ENCODE results near the gene BMPR1A.

DNA sequence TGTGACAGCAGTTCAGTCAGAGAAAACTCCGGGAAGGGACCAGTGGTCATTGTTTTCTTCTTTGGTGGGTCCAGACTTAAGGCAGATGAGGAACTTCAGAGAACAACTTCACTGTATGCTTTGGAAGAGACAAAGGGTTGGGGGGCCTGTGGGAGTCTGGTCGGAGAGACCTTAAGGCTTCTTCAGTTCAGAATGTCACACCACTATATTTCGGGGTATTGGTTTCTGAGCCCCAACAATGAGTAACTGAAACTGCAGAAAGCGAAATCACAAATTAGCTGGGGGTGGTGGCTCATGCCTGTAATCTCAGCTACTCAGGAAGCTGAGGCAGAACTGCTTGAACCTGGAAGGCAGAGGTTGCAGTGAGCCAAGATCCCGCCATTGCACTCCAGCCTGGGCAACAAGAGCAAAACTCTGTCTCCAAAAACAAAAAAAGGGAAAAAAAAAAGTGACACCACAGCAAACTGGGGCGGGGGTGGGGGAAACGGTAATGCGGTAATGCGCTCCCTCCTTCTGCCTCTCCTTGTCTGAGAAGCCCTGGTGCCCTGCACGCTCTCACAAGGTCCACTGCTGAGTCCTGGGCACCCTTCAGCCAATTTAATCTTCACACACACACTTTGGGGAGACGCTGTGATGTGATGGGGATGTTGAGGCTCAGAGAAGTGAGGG is 209.7 kb downstream of the BMPR1A start:
- TF ChIP-seq, protein P1, sequence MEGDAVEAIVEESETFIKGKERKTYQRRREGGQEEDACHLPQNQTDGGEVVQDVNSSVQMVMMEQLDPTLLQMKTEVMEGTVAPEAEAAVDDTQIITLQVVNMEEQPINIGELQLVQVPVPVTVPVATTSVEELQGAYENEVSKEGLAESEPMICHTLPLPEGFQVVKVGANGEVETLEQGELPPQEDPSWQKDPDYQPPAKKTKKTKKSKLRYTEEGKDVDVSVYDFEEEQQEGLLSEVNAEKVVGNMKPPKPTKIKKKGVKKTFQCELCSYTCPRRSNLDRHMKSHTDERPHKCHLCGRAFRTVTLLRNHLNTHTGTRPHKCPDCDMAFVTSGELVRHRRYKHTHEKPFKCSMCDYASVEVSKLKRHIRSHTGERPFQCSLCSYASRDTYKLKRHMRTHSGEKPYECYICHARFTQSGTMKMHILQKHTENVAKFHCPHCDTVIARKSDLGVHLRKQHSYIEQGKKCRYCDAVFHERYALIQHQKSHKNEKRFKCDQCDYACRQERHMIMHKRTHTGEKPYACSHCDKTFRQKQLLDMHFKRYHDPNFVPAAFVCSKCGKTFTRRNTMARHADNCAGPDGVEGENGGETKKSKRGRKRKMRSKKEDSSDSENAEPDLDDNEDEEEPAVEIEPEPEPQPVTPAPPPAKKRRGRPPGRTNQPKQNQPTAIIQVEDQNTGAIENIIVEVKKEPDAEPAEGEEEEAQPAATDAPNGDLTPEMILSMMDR (conservative IDR thresholded peaks at IDR 0.05) = no peak
- TF ChIP-seq ZFX (IDR thresholded peaks at IDR 0.05) = no peak

All from C4-2B (cell line).